ENCODE results near the gene POLA1.
"Not testable (repeated sequence)": the region's sequence is repeated elsewhere in the genome, so short reads cannot be mapped to it uniquely, and the experiment has no call there.

The POLA1 gene

GRCh38 chrX:24799565-24799964 lies 105.8 kb downstream of the POLA1 start:
- DNase-seq, result no peak

- DNase-seq, result no peak
Measured at GRCh38 chrX:24805201-24805600, 111.5 kb downstream of the POLA1 start.

GRCh38 chrX:24819807-24820206 lies 126.1 kb downstream of the POLA1 start:
- DNase-seq, result not testable (repeated sequence)

- DNase-seq, result no peak
Measured at GRCh38 chrX:24828147-24828546, 134.4 kb downstream of the POLA1 start.

- no peak for DNase-seq
Measured at GRCh38 chrX:24828600-24828999, 134.9 kb downstream of the POLA1 start.

GRCh38 chrX:24833695-24834094 lies 140.0 kb downstream of the POLA1 start:
- DNase-seq, result no peak

GRCh38 chrX:24837966-24838365 lies 144.2 kb downstream of the POLA1 start:
- no peak for DNase-seq

- peak; percentile 28 for DNase-seq
Measured at GRCh38 chrX:24838629-24839028, 144.9 kb downstream of the POLA1 start.

GRCh38 chrX:24839331-24839730 lies 145.6 kb downstream of the POLA1 start:
- DNase-seq, result no peak

GRCh38 chrX:24842486-24842885 lies 148.8 kb downstream of the POLA1 start:
- no peak for DNase-seq

- DNase-seq, result no peak
Measured at GRCh38 chrX:24846550-24847150, 152.9 kb downstream of the POLA1 start.

GRCh38 chrX:24851289-24851688 lies 157.6 kb downstream of the POLA1 start:
- no peak for DNase-seq

GRCh38 chrX:24851780-24852179 lies 158.1 kb downstream of the POLA1 start:
- DNase-seq, result no peak

GRCh38 chrX:24858004-24858746 lies 164.5 kb downstream of the POLA1 start:
- no peak for DNase-seq

GRCh38 chrX:24859211-24859841 lies 165.6 kb downstream of the POLA1 start:
- no peak for DNase-seq

- DNase-seq, result no peak
Measured at GRCh38 chrX:24860140-24860539, 166.4 kb downstream of the POLA1 start.

GRCh38 chrX:24862343-24862742 lies 168.6 kb downstream of the POLA1 start:
- DNase-seq, result no peak

- not testable (repeated sequence) for DNase-seq
Measured at GRCh38 chrX:24863779-24864178, 170.1 kb downstream of the POLA1 start.

GRCh38 chrX:24870143-24870542 lies 176.4 kb downstream of the POLA1 start:
- DNase-seq, result no peak

GRCh38 chrX:24874604-24875247 lies 181.0 kb downstream of the POLA1 start:
- DNase-seq, result no peak

- no peak for DNase-seq
Measured at GRCh38 chrX:24876530-24877287, 183.0 kb downstream of the POLA1 start.

GRCh38 chrX:24877288-24877664 lies 183.6 kb downstream of the POLA1 start:
- no peak for DNase-seq
